Gastroesophageal sphincter (tissue), 4 donors: ENCODE measurements around the gene ZNF346. TPM values are rescaled to one million over a fixed set of nuclear protein-coding genes. Genes with fewer than 3 reads are reported as not detected.
A peak's percentile ranks its signal among the peaks of the same experiment; 100 is the strongest.

Experiments
- ATAC-seq: fragments of 150-250 bp; one replicate; pipeline ENCODE4 v1.9.1; 2016; ENCODE audit warnings: mild to moderate bottlenecking, moderate library complexity
- H3K27ac ChIP-seq, 4 donors: fragments of 200-600 bp; sonication (generic) in 3 of 4; 1 replicate in 3 of 4; 2 replicates in 1 of 4; pipeline ENCODE4 v1.5.1; 2016 to 2019
- H3K27me3 ChIP-seq: fragments of 200-600 bp; sonication (generic); one replicate; pipeline ENCODE4 v1.5.1; 2019
- H3K36me3 ChIP-seq, 2 donors: fragments of 200-600 bp; sonication (generic); one replicate each; pipeline ENCODE4 v1.5.1; 2019; ENCODE audit warnings: control low read depth in 1 of 2
- H3K4me1 ChIP-seq, 3 donors: fragments of 200-600 bp; sonication (generic); 1 replicate in 2 of 3; 2 replicates in 1 of 3; pipeline ENCODE4 v1.5.1; 2016 to 2019; ENCODE audit warnings: control low read depth in 2 of 3
- H3K4me3 ChIP-seq, 2 donors: fragments of 200-600 bp; sonication (generic); one replicate each; pipeline ENCODE4 v1.5.1; 2019; ENCODE audit warnings: mild to moderate bottlenecking in 1 of 2, moderate library complexity in 1 of 2
- H3K9me3 ChIP-seq, 3 donors: fragments of 200-600 bp; sonication (generic); one replicate each; pipeline ENCODE4 v1.5.1; 2017 to 2019; ENCODE audit warnings: control low read depth in 2 of 3
- EP300 ChIP-seq: sonication (generic); formaldehyde crosslinking; IDR thresholded peaks from one replicate; pipeline ENCODE4 v1.6.1; 2017; ENCODE audit warnings: antibody characterized with exemption, mild to moderate bottlenecking
- POLR2A ChIP-seq, 2 donors: fragments of 450-650 bp; IDR thresholded peaks; one replicate each; pipeline ENCODE4 v1.6.1; 2017; ENCODE audit warnings: antibody characterized with exemption in 2 of 2, mild to moderate bottlenecking in 2 of 2, moderate library complexity in 1 of 2
- POLR2AphosphoS5 ChIP-seq: sonication (generic); formaldehyde crosslinking; IDR thresholded peaks from one replicate; pipeline ENCODE4 v1.6.1; 2017; ENCODE audit warnings: antibody characterized with exemption
- WGBS, 2 donors: methylation state at CpG; one replicate each; pipeline ENCODE4 v1.1.5; 2018; ENCODE audit warnings: low coverage in 1 of 2; 5-methylcytosine and 5-hydroxymethylcytosine counted together
- total RNA-seq, 4 donors: library from RNA; depleted of rRNA; stranded (reverse); fragments of >200 nt; gene quantifications; one replicate each; pipeline ENCODE4 v1.1.0, GENCODE V29; 2016
- TF ChIP-seq, protein P1 (sequence below), 4 experiments: fragments of 200-600 bp in 2 of 4; fragments of 450-650 bp in 2 of 4; sonication (generic) in 1 of 4; IDR thresholded peaks; one replicate each; pipeline ENCODE4 v1.5.1; 2017 to 2019; ENCODE audit warnings: antibody characterized with exemption in 4 of 4, mild to moderate bottlenecking in 2 of 4, moderate library complexity in 2 of 4

The ZNF346 gene
- total RNA-seq, 4 donors from 2014 or later = 12.9 to 16.9 (median 14.2) TPM

GRCh38 chr5:177036443-177036842, 13.9 kb downstream of the ZNF346 start:
- 73 to 79% methylated on average over 4 to 5 of the region's 5 CpGs for WGBS, 2 donors
- Histone ChIP-seq H3K4me3 (no peak overlapping the region), H3K9me3 (peaks cover 0 to 2% (median 0%) of the 10 kb centered on the region in 3 donors)

DNA sequence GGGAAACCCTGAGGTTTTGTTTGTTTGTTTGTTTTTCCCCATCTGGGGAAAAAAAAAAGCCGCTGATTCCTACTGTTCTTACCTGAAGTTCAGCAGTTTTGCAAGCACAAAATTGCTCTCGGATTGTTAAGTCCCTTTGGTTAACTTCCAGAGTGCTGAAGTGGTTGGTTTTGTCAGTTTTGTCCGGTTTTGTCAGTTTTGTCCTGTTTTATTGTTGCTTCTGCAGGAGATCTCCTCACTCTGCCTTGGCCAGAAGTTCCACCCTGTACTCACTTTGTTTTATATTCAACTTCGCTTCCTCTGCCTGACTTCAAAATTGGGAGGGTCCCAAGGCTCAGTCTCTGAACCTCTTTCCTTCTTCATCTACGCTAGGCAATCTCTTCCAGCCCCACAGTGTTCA, 14.4 kb downstream of the ZNF346 start:
- WGBS, 2 donors = 94 to 97% methylated on average over 4 of the region's 5 CpGs
- H3K27ac ChIP-seq = no peak overlapping the region
- no peak for ATAC-seq
- peaks cover 0 to 27% of the 10 kb centered on the region in 2 donors for H3K36me3 ChIP-seq
- TF ChIP-seq, protein P1, sequence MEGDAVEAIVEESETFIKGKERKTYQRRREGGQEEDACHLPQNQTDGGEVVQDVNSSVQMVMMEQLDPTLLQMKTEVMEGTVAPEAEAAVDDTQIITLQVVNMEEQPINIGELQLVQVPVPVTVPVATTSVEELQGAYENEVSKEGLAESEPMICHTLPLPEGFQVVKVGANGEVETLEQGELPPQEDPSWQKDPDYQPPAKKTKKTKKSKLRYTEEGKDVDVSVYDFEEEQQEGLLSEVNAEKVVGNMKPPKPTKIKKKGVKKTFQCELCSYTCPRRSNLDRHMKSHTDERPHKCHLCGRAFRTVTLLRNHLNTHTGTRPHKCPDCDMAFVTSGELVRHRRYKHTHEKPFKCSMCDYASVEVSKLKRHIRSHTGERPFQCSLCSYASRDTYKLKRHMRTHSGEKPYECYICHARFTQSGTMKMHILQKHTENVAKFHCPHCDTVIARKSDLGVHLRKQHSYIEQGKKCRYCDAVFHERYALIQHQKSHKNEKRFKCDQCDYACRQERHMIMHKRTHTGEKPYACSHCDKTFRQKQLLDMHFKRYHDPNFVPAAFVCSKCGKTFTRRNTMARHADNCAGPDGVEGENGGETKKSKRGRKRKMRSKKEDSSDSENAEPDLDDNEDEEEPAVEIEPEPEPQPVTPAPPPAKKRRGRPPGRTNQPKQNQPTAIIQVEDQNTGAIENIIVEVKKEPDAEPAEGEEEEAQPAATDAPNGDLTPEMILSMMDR (IDR thresholded peaks at IDR 0.05) = no peak
- TF ChIP-seq POLR2AphosphoS5 (no peak), EP300 (no peak), POLR2A (IDR thresholded peaks at IDR 0.05) (no peak)
- no peaks in the 10 kb centered on the region for H3K9me3 ChIP-seq
- H3K27me3 ChIP-seq = no peaks in the 10 kb centered on the region
- H3K4me3 ChIP-seq = no peak overlapping the region
- H3K4me1 ChIP-seq = peaks cover 0 to 16% (median 0%) of the 10 kb centered on the region in 3 donors

More at GRCh38 chr5:177036443-177036842, 13.9 kb downstream of the ZNF346 start:
- Histone ChIP-seq H3K4me1 (peaks cover 0 to 16% (median 0%) of the 10 kb centered on the region in 3 donors), H3K36me3 (peaks cover 0 to 23% of the 10 kb centered on the region in 2 donors), H3K27ac (no peak overlapping the region), H3K27me3 (no peaks in the 10 kb centered on the region)
- no peak for TF ChIP-seq POLR2AphosphoS5
- no peak for TF ChIP-seq POLR2A (IDR thresholded peaks at IDR 0.05)
- TF ChIP-seq EP300 = no peak
- TF ChIP-seq, protein P1 (IDR thresholded peaks at IDR 0.05) = no peak
- no peak for ATAC-seq

DNA sequence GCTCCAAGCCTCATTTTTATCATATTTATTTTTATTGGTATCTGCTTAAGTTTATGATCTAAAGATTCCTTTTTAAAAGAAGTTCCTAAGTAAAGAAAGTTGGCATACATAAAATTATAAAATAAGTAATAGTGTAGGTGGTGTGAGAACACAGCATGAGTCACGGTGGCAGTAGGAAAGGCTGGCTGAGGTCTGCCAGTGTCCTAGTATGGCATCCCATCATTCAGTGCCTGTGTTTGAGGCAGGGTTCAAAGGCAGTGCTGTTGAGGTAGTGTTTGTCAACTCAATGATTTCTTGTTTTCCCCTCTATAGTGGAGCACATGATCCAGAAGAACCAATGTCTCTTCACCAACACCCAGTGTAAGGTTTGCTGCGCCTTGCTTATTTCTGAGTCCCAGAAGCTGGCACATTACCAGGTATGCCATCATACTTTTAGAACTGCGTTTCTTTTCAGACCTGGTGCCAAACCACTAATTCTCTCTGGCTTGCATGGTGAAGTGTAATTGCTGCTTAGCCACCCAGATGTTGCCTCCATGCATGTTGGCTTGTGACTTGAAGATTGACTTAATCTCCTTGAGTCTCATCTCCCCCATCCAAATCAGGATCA, 18.4 kb downstream of the ZNF346 start:
- WGBS, 2 donors = 35 to 47% methylated on average over 3 of the region's 3 CpGs
- no peak overlapping the region for H3K4me3 ChIP-seq
- H3K27me3 ChIP-seq = no peaks in the 10 kb centered on the region
- TF ChIP-seq, protein P1 (IDR thresholded peaks at IDR 0.05) = no peak
- TF ChIP-seq EP300 (no peak), POLR2A (IDR thresholded peaks at IDR 0.05) (no peak), POLR2AphosphoS5 (peak; percentile 50)
- H3K4me1 ChIP-seq = peaks cover 0 to 14% (median 0%) of the 10 kb centered on the region in 3 donors
- H3K9me3 ChIP-seq = no peaks in the 10 kb centered on the region
- peak overlapping the region in 3 of 4 donors; percentile 20 to 27 (median 26) for H3K27ac ChIP-seq
- peak; percentile 31 for ATAC-seq
- peaks cover 0 to 49% of the 10 kb centered on the region in 2 donors for H3K36me3 ChIP-seq

- 95 to 96% methylated on average over 2 of the region's 2 CpGs for WGBS, 2 donors
- Histone ChIP-seq H3K9me3 (no peaks in the 10 kb centered on the region), H3K4me3 (no peak overlapping the region), H3K27me3 (no peaks in the 10 kb centered on the region), H3K4me1 (peaks cover 0 to 7% (median 0%) of the 10 kb centered on the region in 3 donors), H3K36me3 (peaks cover 0 to 54% of the 10 kb centered on the region in 2 donors), H3K27ac (no peak overlapping the region)
- ATAC-seq = no peak
- no peak for TF ChIP-seq POLR2AphosphoS5
Observed at GRCh38 chr5:177041936-177042335, 19.4 kb downstream of the ZNF346 start.

- Histone ChIP-seq H3K4me1 (peaks cover 0 to 6% (median 0%) of the 10 kb centered on the region in 3 donors), H3K27ac (no peak overlapping the region), H3K36me3 (peaks cover 0 to 66% of the 10 kb centered on the region in 2 donors), H3K4me3 (no peak overlapping the region), H3K9me3 (no peaks in the 10 kb centered on the region), H3K27me3 (no peaks in the 10 kb centered on the region)
- TF ChIP-seq POLR2A (IDR thresholded peaks at IDR 0.05) (no peak), EP300 (no peak), POLR2AphosphoS5 (no peak)
- TF ChIP-seq, protein P1 (IDR thresholded peaks at IDR 0.05) = no peak
- no peak for ATAC-seq
- 85 to 100% methylated on average over 4 to 5 of the region's 6 CpGs for WGBS, 2 donors
Observed at GRCh38 chr5:177043114-177043513, 20.6 kb downstream of the ZNF346 start.
